NCI-H510A treated with DMSO at 0.1 percent for 48 hours (cell line): ENCODE data around the gene WDR93.

ENCODE experiments used
- DNase-seq: peaks from one replicate; lab custom pipeline; 2025; lab: John Stamatoyannopoulos, UW

The WDR93 gene

GRCh38 chr15:89749526-89749925 lies 58.9 kb downstream of the WDR93 start:
- DNase-seq, result no peak

GRCh38 chr15:89749951-89750559 lies 59.4 kb downstream of the WDR93 start:
- no peak for DNase-seq

- peak; percentile 64 for DNase-seq
Measured at GRCh38 chr15:89750560-89751542, 60.2 kb downstream of the WDR93 start, which contains the start of gene MESP1. Gene MESP1, minus strand, starts transcription at chr15:89751249. Its CDS starts 18 bp downstream, at chr15:89751231.

GRCh38 chr15:89751748-89752147 lies 61.1 kb downstream of the WDR93 start:
- peak; percentile 3 for DNase-seq

GRCh38 chr15:89753855-89754254 lies 63.2 kb downstream of the WDR93 start:
- no peak for DNase-seq

GRCh38 chr15:89754361-89755154 lies 63.9 kb downstream of the WDR93 start:
- DNase-seq, result no peak

- no peak for DNase-seq
Measured at GRCh38 chr15:89755701-89756100, 65.1 kb downstream of the WDR93 start.

- DNase-seq, result no peak
Measured at GRCh38 chr15:89756897-89757296, 66.3 kb downstream of the WDR93 start.

GRCh38 chr15:89758283-89758682 lies 67.7 kb downstream of the WDR93 start:
- DNase-seq, result no peak

- no peak for DNase-seq
Measured at GRCh38 chr15:89758981-89759380, 68.4 kb downstream of the WDR93 start.

GRCh38 chr15:89759835-89760234 lies 69.2 kb downstream of the WDR93 start:
- no peak for DNase-seq

GRCh38 chr15:89760303-89761008 lies 69.8 kb downstream of the WDR93 start:
- DNase-seq, result peak; percentile 23

GRCh38 chr15:89761009-89761831 lies 70.6 kb downstream of the WDR93 start:
- no peak for DNase-seq

GRCh38 chr15:89761929-89762328 lies 71.3 kb downstream of the WDR93 start:
- no peak for DNase-seq

GRCh38 chr15:89765694-89766093 lies 75.1 kb downstream of the WDR93 start:
- DNase-seq, result no peak

- no peak for DNase-seq
Measured at GRCh38 chr15:89766357-89767311, 76.0 kb downstream of the WDR93 start.

- no peak for DNase-seq
Measured at GRCh38 chr15:89767411-89767915, 76.9 kb downstream of the WDR93 start.

- no peak for DNase-seq
Measured at GRCh38 chr15:89768071-89768500, 77.5 kb downstream of the WDR93 start.

GRCh38 chr15:89769366-89769765 lies 78.8 kb downstream of the WDR93 start:
- DNase-seq, result no peak
